ENCODE measurements around the gene DQX1.
A peak's percentile ranks its signal among the peaks of the same experiment; 100 is the strongest.

DQX1 gene

GRCh38 chr2:74537140-74537539 is 11.1 kb upstream of the DQX1 start:
- no peak for DNase-seq (ENCODE audit: insufficient read length, low spot score)
- no peak for FAIRE-seq
- TF ChIP-seq, protein P1, sequence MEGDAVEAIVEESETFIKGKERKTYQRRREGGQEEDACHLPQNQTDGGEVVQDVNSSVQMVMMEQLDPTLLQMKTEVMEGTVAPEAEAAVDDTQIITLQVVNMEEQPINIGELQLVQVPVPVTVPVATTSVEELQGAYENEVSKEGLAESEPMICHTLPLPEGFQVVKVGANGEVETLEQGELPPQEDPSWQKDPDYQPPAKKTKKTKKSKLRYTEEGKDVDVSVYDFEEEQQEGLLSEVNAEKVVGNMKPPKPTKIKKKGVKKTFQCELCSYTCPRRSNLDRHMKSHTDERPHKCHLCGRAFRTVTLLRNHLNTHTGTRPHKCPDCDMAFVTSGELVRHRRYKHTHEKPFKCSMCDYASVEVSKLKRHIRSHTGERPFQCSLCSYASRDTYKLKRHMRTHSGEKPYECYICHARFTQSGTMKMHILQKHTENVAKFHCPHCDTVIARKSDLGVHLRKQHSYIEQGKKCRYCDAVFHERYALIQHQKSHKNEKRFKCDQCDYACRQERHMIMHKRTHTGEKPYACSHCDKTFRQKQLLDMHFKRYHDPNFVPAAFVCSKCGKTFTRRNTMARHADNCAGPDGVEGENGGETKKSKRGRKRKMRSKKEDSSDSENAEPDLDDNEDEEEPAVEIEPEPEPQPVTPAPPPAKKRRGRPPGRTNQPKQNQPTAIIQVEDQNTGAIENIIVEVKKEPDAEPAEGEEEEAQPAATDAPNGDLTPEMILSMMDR (IDR thresholded peaks at IDR 0.05; ENCODE audit: insufficient read depth, missing control alignments) = no peak

DNA sequence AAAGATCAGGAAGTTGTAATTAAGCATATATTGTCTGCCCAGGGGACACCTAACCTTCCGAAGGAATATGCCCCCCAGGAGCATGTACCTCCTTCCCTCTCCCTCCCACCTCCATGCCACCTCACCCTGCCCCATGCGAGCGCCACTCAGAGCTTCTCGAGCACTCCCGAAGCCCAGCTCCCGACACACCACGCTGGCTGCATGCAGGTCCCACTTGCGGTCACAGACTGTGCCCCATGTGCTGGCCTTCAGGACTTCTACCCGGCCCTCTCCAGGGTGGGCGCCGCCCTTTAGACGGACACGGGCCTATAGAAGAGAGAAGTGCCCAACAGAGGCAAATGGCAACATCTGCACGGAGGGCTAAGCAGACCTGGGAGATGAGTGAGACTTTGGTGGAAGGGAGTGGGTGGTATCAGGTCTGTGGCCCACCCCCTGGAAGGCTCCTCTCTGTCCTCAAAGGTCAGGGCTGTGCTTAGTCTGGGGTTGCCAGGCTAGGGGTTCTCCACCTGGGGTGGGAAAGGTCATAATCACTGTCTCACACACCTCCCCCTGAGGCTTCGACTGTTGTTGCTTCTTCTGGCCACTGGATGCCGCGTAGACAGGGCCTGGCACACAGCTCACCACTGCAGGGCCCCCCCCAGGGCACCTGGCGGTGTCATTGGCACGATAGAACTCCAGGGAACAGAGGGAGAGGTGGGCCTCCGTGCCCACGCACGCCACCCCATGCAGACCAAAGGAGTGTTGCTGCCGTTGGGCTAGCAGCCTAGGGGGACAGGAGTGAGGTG is 10.3 kb upstream of the DQX1 start:
- DNase-seq (ENCODE audit: insufficient read length, low spot score) (no peak), FAIRE-seq (no peak)
- TF ChIP-seq, protein P1 (IDR thresholded peaks at IDR 0.05; ENCODE audit: insufficient read depth, missing control alignments) = no peak

DNA sequence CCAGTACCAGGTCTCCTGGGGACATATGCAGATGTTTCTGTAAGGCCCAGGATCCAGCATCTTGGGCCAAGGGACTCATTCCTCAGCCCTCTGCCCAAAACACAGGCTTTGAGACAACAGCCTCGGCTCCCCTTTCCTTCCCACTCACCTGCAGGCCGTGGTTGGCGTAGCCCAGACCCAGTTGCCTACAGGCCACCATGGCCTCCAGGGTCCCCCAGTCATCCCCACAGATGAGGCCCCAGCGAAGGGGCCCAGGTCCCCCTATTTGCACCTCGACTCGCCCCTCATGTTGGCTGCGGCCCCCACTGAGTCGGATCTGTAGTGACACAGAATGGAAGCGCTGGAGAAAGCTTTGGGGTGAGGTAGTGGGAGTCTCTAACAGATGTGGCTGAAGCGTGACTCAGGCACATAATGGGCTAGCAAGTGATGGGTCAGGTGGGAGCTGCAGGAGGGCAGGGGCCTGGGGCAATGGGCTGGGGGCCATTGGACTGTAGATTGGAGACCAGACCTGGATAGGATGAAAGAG is 9.5 kb upstream of the DQX1 start:
- TF ChIP-seq, protein P1 (IDR thresholded peaks at IDR 0.05; ENCODE audit: insufficient read depth, missing control alignments) = no peak
- no peak for FAIRE-seq
- DNase-seq (ENCODE audit: insufficient read length, low spot score) = no peak

- TF ChIP-seq, protein P1 (IDR thresholded peaks at IDR 0.05; ENCODE audit: insufficient read depth, missing control alignments) = no peak
Observed at GRCh38 chr2:74534411-74534810, 8.4 kb upstream of the DQX1 start.

DNA sequence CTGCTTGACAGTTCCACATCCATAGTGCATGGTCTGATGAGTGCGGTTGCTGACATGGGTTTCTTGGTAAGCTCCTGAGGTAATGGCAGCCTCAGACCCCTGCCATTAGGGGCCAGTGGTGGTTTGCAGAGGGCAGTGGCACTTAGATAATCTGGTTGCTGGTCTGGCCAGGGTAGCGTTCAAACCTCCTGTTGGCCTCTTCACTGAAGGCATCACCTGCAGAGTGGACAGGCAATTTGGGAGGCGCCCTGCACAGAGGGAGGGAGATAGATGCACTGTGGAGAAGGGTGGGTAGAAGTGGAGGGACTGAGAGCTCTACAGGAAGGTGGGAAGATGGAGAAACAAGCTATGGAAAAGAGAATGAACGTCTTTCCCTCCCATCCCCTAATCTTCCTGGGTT is 7.4 kb upstream of the DQX1 start:
- DNase-seq (ENCODE audit: insufficient read length, low spot score) (no peak), FAIRE-seq (no peak)
- TF ChIP-seq, protein P1 (IDR thresholded peaks at IDR 0.05; ENCODE audit: insufficient read depth, missing control alignments) = no peak

More at GRCh38 chr2:74534411-74534810, 8.4 kb upstream of the DQX1 start:
- DNase-seq (ENCODE audit: insufficient read length, low spot score) = no peak
- FAIRE-seq = no peak

GRCh38 chr2:74532222-74532621 is 6.2 kb upstream of the DQX1 start:
- no peak for DNase-seq (ENCODE audit: insufficient read length, low spot score)
- TF ChIP-seq, protein P1 (IDR thresholded peaks at IDR 0.05; ENCODE audit: insufficient read depth, missing control alignments) = peak; percentile 61
- FAIRE-seq = no peak

GRCh38 chr2:74531666-74532065 is 5.6 kb upstream of the DQX1 start:
- TF ChIP-seq, protein P1 (IDR thresholded peaks at IDR 0.05; ENCODE audit: insufficient read depth, missing control alignments) = no peak
- no peak for DNase-seq (ENCODE audit: insufficient read length, low spot score)
- FAIRE-seq = no peak
